Activated naive CD4-positive, alpha-beta T cell treated with anti-CD3 and anti-CD28 coated beads, Interleukin-2, amount 50 U/mL, for 72 hours (primary cell): ENCODE measurements around the gene MICOS13. TPM values are rescaled to one million over a fixed set of nuclear protein-coding genes. Genes with fewer than 3 reads are reported as not detected.
"Not testable (repeated sequence)": the region's sequence is repeated elsewhere in the genome, so short reads cannot be mapped to it uniquely, and the experiment has no call there.

Source experiments
- ATAC-seq, 2 donors: fragments of 150-1000 bp; cut with Tn5 transposase; 2 replicates each; pipeline ENCODE4 v1.10.0; 2021; ENCODE audit warnings: mild to moderate bottlenecking in 2 of 2, moderate library complexity in 2 of 2
- DNase-seq, 2 donors: peaks; one replicate each; pipeline ENCODE4 v3.0.0; 2021 to 2022; ENCODE audit warnings: low spot score in 2 of 2
- H3K27ac Mint-ChIP-seq, 2 donors: one replicate each; pipeline ENCODE4 v1.8.0; 2022; ENCODE audit warnings: mild to moderate bottlenecking in 2 of 2, mixed read lengths in 2 of 2
- H3K36me3 Mint-ChIP-seq, 2 donors: one replicate each; pipeline ENCODE4 v1.8.0; 2022; ENCODE audit warnings: mixed read lengths in 2 of 2
- H3K9me3 Mint-ChIP-seq, 2 donors: one replicate each; pipeline ENCODE4 v1.8.0; 2022; ENCODE audit warnings: mixed read lengths in 2 of 2
- total RNA-seq, 2 donors: library from RNA; stranded (reverse); gene quantifications; one replicate each; pipeline ENCODE4 v1.2.3, GENCODE V29; 2022

Gene MICOS13
- total RNA-seq, 2 donors from 2014 or later = 32.0 to 47.2 TPM

DNA sequence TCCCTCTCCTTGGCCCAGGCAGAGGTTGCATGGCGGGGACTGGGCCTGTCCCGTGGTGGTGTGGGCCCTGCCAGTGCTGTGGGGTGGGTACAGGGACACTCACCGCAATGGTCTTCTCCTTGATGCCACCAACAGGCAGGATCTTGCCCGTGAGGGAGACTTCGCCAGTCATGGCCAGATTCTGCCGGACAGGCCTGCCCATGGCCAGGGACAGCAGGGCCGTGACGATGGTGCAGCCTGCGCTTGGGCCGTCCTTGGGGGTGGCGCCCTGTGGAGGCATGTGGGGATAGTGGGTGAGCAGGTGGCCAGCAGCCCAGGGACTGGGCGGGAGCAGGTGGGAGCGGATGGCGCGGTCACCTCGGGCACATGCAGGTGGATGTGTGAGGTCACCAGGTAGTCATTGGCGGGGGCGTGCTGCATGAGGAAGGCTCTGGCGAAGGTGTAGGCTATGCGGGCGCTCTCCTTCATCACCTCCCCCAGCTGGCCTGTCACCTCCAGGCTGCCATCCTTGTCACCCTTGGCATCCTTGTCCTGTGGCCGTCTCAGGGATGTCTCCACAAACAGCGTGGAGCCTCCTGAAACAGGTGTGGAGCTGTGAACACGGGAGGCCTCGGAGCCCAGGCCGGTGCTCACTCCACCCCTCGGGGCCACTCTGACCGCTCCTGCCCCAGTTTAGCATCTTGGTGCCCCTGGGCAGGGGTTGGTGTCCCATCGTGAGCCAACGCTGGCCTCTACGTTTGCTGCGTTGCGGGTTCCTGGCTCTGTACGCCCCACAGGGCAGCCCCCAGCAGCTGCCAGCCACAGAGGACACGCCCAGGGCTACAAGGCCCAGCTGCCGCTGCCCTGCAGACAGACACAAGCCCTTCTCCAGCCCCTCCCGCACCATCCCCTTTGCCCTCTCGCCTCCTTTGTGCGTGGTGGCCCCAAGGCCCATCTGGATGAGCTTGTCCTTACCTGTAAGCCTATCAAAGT is 13.2 kb upstream of the MICOS13 start:
- ATAC-seq (no peak), DNase-seq (peak in 1 of 2 donors; percentile 25)
- Mint-ChIP-seq H3K36me3 (peaks cover 19 to 27% of the 10 kb centered on the region in 2 donors), H3K9me3 (no peaks in the 10 kb centered on the region), H3K27ac (peak overlapping the region; percentile 96 to 99)

DNA sequence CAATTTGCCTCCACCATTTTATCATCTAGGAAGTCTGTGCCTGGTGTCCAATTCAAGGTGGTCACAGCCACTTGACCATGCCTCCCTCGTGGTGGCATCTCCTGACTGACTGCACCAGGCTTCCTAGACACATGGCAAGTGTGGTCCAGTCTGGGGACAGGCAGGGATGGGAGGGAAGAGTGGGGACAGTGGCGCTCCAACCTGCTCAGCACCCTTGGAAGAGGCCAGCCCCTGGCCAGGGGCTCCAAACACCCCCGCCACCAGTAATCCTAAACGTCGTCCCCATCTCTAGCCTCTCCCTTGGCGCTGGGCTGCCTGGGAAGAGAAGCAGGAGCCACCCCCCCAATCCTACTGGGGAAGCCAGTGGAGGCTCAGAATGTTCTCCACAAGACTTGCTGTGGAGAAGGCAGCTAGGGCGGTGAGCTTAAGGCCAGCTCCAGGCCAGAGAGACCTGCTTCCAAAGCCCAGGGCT is 12.4 kb upstream of the MICOS13 start:
- H3K27ac Mint-ChIP-seq = peak overlapping the region; percentile 96 to 99
- H3K36me3 Mint-ChIP-seq = peaks cover 19 to 27% of the 10 kb centered on the region in 2 donors
- no peaks in the 10 kb centered on the region for H3K9me3 Mint-ChIP-seq
- DNase-seq = peak in 1 of 2 donors; percentile 19
- ATAC-seq = no peak

DNA sequence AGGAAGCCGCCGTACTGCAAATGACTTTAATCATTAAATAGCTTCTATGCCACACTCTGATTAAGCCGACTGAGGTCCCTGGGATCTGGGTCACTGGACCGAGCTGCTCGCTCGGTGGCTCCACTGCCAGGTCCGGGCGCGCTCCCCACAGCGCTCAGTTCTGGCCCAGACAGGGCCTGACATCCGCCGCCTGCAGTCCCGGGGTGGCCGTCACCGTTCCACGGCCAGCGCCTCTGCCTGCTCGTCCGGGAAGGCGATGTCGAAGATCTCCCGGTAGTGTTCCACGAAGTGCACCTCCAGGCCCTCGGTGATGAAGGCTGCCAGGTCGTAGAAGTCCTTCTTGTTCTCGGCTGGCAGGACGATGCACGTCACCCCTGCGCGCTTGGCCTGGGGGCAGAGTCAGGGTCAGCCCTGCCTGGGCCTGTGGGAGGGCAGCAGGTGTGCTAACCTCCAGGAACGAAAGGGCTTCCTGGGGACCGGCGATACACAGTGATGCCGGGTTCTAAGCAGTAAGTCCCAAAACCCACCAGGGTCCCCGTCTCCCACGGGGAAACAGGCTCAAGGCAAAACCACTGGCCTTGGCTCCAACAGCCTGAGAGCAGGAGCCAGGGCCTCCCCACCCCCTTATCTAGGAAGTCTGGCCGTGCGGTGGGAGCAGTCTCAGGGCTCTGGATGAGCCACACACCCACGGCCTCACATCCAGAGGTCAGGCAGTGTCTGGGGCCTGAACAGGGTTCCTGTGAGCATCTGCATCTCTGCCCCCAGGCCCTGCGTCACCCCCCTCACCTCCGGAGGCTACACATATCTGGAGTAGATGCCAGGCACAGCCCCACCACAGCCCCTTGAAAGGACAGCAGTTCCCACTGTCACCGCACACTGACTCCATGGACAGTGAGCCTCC is 11.8 kb upstream of the MICOS13 start:
- peak in 1 of 2 donors; percentile 48 for DNase-seq
- H3K27ac Mint-ChIP-seq = peak overlapping the region; percentile 96 to 99
- H3K36me3 Mint-ChIP-seq = peaks cover 19 to 27% of the 10 kb centered on the region in 2 donors
- H3K9me3 Mint-ChIP-seq = no peaks in the 10 kb centered on the region
- no peak for ATAC-seq

DNA sequence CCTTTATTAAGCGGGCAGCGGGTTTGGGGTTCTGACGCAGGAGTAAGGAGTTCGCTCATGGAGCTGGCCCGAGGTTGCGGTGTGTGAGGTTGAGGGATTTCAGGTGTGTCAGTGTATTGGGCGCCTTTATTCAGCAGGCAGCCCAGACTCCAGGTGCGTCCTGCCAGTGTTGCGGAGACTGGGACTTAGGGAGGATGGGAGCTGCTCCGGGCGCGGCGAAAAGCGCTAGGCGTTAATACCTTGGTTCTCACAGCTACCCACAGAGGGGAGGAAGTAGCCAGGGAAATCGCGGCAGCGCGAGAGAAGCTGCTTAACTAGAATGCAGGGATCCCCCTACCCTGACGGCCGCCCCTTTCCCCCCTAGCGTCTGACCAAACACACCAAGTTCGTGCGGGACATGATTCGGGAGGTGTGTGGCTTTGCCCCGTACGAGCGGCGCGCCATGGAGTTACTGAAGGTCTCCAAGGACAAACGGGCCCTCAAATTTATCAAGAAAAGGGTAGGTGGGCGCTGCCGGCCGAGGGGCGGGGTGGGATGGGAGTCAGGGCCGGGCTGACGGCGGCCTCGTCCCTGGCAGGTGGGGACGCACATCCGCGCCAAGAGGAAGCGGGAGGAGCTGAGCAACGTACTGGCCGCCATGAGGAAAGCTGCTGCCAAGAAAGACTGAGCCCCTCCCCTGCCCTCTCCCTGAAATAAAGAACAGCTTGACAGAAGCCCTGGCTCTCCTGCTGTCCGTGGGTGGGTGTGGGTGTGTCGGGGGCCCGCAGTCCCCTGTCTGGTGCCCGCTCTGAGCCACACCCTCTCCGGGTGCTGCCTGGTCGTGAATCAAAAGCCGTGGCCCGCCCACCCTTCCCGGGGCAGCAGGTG is 10.9 kb upstream of the MICOS13 start:
- DNase-seq = peak in 1 of 2 donors; percentile 61
- peaks cover 19 to 27% of the 10 kb centered on the region in 2 donors for H3K36me3 Mint-ChIP-seq
- no peaks in the 10 kb centered on the region for H3K9me3 Mint-ChIP-seq
- peak in 1 of 2 donors; percentile 4 for ATAC-seq
- H3K27ac Mint-ChIP-seq = peak overlapping the region; percentile 99

DNA sequence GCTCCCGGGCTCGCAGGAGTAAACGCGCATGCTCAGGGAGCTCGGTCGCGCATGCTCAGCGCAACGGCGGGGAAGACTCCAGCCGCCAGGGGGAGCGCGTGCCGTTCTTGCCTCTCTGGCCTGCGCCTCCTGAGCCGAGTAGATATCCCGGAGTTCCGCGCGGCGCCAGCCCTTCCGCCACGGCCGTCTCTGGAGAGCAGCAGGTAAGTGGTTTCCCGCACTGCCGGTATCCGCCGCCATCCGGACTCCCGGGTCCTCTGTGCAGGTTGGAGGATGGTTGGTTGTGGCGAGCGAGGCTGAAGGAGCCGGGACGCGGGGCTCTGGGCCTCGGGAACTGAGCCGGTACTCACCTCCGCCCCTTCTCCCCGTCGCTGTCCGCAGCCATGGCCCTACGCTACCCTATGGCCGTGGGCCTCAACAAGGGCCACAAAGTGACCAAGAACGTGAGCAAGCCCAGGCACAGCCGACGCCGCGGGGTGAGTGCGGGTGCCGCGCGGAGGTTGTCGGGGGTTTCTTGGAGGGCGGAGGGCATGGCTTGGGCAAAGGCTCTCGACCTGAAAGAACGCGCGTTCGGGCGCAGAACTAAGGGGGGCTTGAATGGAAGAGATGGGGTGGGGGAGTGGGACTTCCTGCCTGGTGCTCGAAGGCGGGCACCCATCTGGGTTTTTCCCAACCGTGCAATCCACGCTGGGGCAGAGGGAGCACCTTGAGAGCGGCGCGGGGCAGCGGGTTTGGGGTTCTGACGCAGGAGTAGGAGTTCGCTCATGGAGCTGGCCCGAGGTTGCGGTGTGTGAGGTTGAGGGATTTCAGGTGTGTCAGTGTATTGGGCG is 10.0 kb upstream of the MICOS13 start, which contains the start of gene RPL36:
TSS of gene RPL36 (plus strand) at position 171 of the 830 bp plus-strand sequence. CDS start at position 384, 213 bp downstream.
- DNase-seq (peak; percentile 99 to 100), ATAC-seq (peak; percentile 50 to 57)
- peaks cover 19 to 27% of the 10 kb centered on the region in 2 donors for H3K36me3 Mint-ChIP-seq
- H3K9me3 Mint-ChIP-seq = no peaks in the 10 kb centered on the region
- H3K27ac Mint-ChIP-seq = peak within 1 kb of the TSS; percentile 99

DNA sequence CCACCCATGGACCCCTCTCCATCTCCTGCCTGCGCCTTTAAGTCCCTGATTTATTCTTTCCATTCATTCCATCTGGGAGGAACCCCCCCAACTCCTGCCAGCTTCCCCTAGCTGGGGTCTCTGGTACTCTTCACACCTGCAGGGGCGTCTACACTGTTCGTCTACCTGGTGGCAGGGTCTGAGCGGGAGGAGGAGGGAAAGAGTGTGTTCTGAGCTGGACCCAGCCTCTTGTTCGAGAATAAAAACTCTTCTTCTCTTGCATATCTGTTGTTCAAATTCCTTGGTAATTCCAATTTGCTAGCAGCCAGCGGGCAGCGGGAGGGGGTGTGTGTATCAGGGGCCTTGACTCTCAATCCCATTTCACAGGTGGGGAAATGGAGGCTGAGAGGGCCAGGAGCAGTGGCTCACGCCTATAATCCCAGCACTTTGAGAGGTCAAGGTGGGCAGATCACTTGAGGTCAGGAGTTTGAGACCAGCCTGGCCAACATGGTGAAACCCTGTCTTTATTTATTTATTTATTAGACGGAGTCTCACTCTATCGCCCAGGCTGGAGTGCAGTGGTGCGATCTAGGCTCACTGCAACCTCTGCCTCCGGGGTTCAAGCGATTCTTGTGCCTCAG is 8.1 kb upstream of the MICOS13 start:
- H3K27ac Mint-ChIP-seq = peak overlapping the region in 1 of 2 donors; percentile 31
- H3K9me3 Mint-ChIP-seq, ATAC-seq, DNase-seq: not testable (repeated sequence)
- peaks cover 19 to 27% of the 10 kb centered on the region in 2 donors for H3K36me3 Mint-ChIP-seq

DNA sequence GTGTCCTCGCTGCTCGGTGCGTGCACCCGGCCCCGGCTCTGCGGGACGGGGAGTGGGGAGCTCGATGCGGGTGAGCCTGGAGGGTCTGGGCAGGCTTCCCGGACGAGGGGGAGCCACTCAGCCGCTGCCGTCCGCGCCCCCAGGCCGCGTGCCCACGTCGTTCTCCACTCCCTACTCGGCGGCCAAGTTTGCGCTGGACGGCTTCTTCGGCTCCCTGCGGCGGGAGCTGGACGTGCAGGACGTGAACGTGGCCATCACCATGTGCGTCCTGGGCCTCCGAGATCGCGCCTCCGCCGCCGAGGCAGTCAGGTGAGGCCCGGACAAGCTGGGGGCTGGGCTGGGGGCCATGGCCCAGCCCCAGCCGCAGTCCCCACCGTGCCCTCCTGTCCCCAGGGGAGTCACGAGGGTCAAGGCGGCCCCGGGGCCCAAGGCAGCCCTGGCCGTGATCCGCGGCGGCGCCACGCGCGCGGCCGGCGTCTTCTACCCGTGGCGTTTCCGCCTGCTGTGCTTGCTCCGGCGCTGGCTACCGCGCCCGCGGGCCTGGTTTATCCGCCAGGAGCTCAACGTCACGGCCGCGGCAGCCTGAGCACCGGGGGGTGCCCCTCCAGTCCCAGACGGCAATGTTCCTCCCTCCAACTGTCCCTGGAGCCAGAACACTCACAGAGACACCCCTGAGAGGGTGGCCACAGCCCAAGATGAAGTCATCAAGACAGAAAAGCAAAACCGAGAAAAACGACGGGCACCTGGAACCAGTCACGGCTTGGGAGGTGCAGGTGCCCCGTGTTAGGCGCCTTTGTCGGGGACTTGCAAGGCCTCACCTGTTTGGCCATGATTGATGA is 7.3 kb upstream of the MICOS13 start:
- Mint-ChIP-seq H3K9me3 (no peaks in the 10 kb centered on the region), H3K27ac (peak overlapping the region in 1 of 2 donors; percentile 31), H3K36me3 (peaks cover 19 to 27% of the 10 kb centered on the region in 2 donors)
- DNase-seq = no peak
- ATAC-seq = no peak

DNA sequence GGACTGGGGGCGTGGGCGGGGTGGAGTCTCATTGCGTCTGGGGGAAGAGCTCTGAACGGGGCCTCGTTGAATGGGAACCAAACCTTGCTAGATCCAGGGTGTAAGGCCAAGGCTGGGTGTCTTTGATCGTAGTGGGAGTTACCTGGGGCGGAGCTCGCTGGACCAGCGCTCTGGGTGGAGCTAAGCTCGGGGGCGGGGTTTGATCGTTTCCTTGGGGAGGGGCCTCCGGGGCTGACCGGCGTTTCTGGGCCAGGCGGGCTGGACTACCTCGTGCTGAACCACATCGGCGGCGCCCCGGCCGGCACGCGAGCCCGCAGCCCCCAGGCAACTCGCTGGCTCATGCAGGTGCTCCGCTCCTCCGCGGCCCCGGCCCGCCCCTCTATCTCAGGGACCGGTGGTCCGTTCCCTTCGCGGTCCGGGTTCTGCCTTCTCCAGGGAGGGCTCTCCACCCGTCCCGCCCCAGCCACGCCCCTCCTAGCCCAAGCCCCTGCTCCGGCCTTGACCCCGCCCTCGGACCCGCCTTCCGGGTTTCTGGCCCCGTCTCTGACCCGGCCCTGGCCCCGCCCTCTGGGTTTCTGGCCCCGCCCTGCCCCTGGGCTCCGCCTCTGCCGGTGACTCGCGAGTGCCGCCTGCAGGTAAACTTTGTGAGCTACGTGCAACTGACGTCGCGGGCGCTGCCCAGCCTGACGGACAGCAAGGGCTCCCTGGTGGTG is 6.5 kb upstream of the MICOS13 start:
- ATAC-seq = peak; percentile 58 to 74
- H3K36me3 Mint-ChIP-seq = peaks cover 11 to 19% of the 10 kb centered on the region in 2 donors
- no peaks in the 10 kb centered on the region for H3K9me3 Mint-ChIP-seq
- peak overlapping the region; percentile 77 to 94 for H3K27ac Mint-ChIP-seq
- peak; percentile 97 to 100 for DNase-seq

DNA sequence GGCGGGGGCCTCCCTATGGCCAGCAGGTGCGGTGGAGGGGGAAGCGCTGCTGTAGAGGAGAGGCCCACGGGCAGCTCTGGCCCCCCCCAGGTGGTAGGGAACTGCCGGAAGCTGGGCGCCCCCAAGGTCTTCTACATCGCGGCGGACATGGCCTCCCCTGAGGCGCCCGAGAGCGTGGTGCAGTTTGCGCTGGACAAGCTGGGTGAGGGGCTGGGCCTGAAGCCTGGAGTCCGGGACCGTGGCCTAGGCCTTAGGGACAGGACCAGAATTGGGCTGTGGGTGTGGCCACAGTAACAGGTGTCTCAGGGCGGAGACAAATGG is 6.0 kb upstream of the MICOS13 start:
- peak in 1 of 2 donors; percentile 73 for DNase-seq
- H3K9me3 Mint-ChIP-seq = no peaks in the 10 kb centered on the region
- H3K36me3 Mint-ChIP-seq = peaks cover 11 to 15% of the 10 kb centered on the region in 2 donors
- peak overlapping the region; percentile 77 to 94 for H3K27ac Mint-ChIP-seq
- no peak for ATAC-seq

DNA sequence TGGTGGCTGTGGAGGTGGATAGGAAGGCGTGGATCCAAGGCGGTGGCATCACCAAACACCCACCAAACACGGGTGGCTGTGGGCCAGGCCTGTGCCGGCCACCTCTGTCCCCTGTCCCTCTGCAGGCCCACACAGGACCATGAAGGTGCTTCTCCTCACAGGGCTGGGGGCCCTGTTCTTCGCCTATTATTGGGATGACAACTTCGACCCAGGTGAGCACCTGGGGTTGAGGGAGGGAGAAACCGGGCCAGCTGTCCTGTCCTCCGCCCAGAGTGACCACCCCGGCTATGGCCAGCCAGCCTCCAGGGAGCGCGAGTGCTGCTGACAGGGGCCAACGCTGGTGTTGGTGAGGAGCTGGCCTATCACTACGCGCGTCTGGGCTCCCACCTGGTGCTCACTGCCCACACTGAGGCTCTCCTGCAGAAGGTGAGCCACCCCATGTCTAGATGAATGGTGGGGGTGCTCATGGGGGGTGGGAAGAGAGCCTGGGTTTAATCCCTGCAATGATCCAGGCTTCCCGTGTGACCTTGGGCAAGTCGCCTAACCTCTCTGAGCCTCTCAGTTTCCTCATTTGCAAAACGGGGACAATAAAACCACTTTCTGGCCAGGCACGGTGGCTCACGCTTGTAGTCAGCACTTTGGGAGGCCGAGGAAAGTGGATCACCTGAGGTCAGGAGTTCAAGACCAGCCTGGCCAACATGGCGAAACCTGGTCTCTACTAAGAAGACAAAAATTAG is 4.5 kb upstream of the MICOS13 start:
- DNase-seq (no peak), ATAC-seq (no peak)
- Mint-ChIP-seq H3K27ac (no peak overlapping the region), H3K36me3 (peaks cover 5 to 10% of the 10 kb centered on the region in 2 donors), H3K9me3 (no peaks in the 10 kb centered on the region)

DNA sequence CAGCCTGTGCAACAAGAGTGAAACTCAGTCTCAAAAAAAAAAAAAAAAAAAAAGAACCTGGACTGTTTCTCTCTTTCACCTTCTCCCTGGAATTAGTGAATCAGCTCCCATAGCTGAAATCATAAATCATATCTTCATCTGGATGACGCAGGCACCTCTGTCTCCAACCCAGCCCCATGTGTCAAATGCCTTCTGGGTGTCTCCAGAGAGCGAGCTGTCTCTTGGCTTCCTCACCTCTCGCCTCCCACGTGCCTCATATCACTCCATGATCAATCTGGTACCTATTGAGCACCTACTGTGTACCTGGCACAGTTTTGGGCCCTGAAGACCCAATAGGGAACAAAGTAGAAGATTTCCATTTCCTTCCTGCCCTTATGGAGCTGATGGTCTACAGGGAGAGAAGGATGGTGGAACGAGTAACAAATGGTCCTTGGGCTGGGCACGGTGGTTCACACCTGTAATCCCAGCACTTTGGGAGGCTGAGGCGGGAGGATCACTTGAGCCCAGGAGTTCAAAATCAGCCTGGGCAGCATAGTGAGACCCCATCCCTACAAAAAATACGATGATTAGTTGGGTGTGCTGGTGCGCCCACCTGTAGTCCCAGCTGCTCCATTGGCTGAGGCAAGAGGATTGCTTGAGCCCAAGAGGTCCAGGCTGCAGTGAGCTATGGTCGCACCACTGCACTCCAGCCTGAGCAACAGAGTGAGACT is 3.0 kb upstream of the MICOS13 start:
- ATAC-seq = no peak
- no peak for DNase-seq

DNA sequence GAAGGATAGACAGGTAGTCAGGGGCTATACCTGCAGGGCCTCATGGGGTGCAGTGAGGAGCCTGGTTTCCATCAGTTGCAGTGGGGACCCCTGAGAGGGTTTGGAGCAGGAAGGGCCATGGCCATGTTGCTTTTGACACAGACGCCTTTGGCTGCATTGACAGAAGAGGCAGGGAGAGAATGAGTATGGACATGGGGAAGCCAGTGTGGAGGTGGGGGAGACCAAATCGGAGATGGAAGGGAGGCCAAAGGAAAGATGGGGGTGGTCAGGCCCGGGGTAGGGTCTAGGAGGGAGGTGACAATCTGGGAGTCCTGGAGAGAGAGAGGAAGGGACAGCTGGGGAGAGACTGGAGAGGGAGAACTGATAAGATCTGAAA is 1.8 kb upstream of the MICOS13 start:
- ATAC-seq = no peak
- H3K27ac Mint-ChIP-seq = peak overlapping the region in 1 of 2 donors; percentile 44
- peaks cover 14 to 18% of the 10 kb centered on the region in 2 donors for H3K36me3 Mint-ChIP-seq
- no peaks in the 10 kb centered on the region for H3K9me3 Mint-ChIP-seq
- no peak for DNase-seq

More for the DNA sequence above, 3.0 kb upstream of the MICOS13 start:
- Mint-ChIP-seq H3K36me3 (peaks cover 14 to 18% of the 10 kb centered on the region in 2 donors), H3K9me3 (no peaks in the 10 kb centered on the region), H3K27ac (no peak overlapping the region)
